OCI-LY3 (cell line): Measurements from ENCODE around the gene PLCB1.

Experiments
- CTCF ChIP-seq: fragments of 200-600, 300-600 bp; sonication (generic); IDR thresholded peaks from 2 replicates; pipeline ENCODE4 v1.5.1; 2014; ENCODE audit warnings: antibody characterized with exemption, low read length, low read depth
- EZH2phosphoT487 ChIP-seq: fragments of 200-600 bp; shearing (Covaris generic); IDR thresholded peaks from 2 replicates; pipeline ENCODE4 v1.6.1; 2018; ENCODE audit warnings: antibody characterized with exemption, mixed run types, low read depth

- no peak for TF ChIP-seq CTCF
- TF ChIP-seq EZH2phosphoT487, result no peak
Observed at GRCh38 chr20:8372824-8373380, 240.8 kb downstream of the PLCB1 start.
